A204.1 (cell line): ENCODE measurements around the gene SPRY4.
A peak's percentile ranks its signal among the peaks of the same experiment; 100 is the strongest.
"Not testable (repeated sequence)": the region's sequence is repeated elsewhere in the genome, so short reads cannot be mapped to it uniquely, and the experiment has no call there.

ENCODE experiments used
- FAIRE-seq: peaks from 2 replicates; lab custom pipeline; 2012; peaks lifted over from hg19 to GRCh38; lab: Jason Lieb, UNC

SPRY4 gene

GRCh38 chr5:142324871-142325724, at the start of gene SPRY4:
TSS of gene SPRY4 (minus strand) at chr5:142325021. CDS start at chr5:142315108, 9,913 bp downstream.
- FAIRE-seq, result peak; percentile 98

- FAIRE-seq, result no peak
Observed at GRCh38 chr5:142368529-142368928, 43.7 kb upstream of the SPRY4 start.

GRCh38 chr5:142366007-142366406, 41.2 kb upstream of the SPRY4 start:
- no peak for FAIRE-seq

- no peak for FAIRE-seq
Observed at GRCh38 chr5:142364251-142365145, 39.7 kb upstream of the SPRY4 start.

- no peak for FAIRE-seq
Observed at GRCh38 chr5:142363619-142363963, 38.8 kb upstream of the SPRY4 start.

GRCh38 chr5:142362193-142362592, 37.4 kb upstream of the SPRY4 start:
- FAIRE-seq, result not testable (repeated sequence)

GRCh38 chr5:142360607-142361120, 35.8 kb upstream of the SPRY4 start:
- FAIRE-seq, result no peak

- FAIRE-seq, result no peak
Observed at GRCh38 chr5:142360051-142360498, 35.3 kb upstream of the SPRY4 start.

GRCh38 chr5:142358648-142359047, 33.8 kb upstream of the SPRY4 start:
- no peak for FAIRE-seq

- FAIRE-seq, result no peak
Observed at GRCh38 chr5:142358121-142358520, 33.3 kb upstream of the SPRY4 start.

GRCh38 chr5:142357469-142358090, 32.8 kb upstream of the SPRY4 start:
- FAIRE-seq, result no peak

GRCh38 chr5:142356716-142357468, 32.1 kb upstream of the SPRY4 start:
- FAIRE-seq, result no peak

GRCh38 chr5:142356349-142356715, 31.5 kb upstream of the SPRY4 start:
- FAIRE-seq, result no peak

- FAIRE-seq, result no peak
Observed at GRCh38 chr5:142353071-142353472, 28.3 kb upstream of the SPRY4 start.

- FAIRE-seq, result no peak
Observed at GRCh38 chr5:142350021-142350420, 25.2 kb upstream of the SPRY4 start.

- no peak for FAIRE-seq
Observed at GRCh38 chr5:142346706-142347105, 21.9 kb upstream of the SPRY4 start.

GRCh38 chr5:142344915-142345314, 20.1 kb upstream of the SPRY4 start:
- not testable (repeated sequence) for FAIRE-seq

- no peak for FAIRE-seq
Observed at GRCh38 chr5:142343531-142343930, 18.7 kb upstream of the SPRY4 start.

GRCh38 chr5:142342128-142342981, 17.5 kb upstream of the SPRY4 start:
- no peak for FAIRE-seq

- FAIRE-seq, result no peak
Observed at GRCh38 chr5:142339781-142340180, 15.0 kb upstream of the SPRY4 start.

- no peak for FAIRE-seq
Observed at GRCh38 chr5:142334538-142334937, 9.7 kb upstream of the SPRY4 start.
